GM12878 (cell line): ENCODE results near the gene ESR2. TPM values are rescaled to one million over a fixed set of nuclear protein-coding genes. Genes with fewer than 3 reads are reported as not detected.

Source experiments
- ATAC-seq: fragments of 200-7000 bp; cut with Tn5 transposase; 3 replicates; pipeline ENCODE4 v1.9.1; 2020; ENCODE audit warnings: mild to moderate bottlenecking, moderate library complexity
- BruUV-seq: library from RNA; stranded (reverse); fragments of 400-500 nt; replicated peaks from 2 replicates; lab custom pipeline; 2021; lab: Mats Ljungman, UMichigan
- CTCF ChIA-PET: fragments of 300-600 bp; sonication (Branson Sonifier 250); formaldehyde crosslinking; extraction: SDS; loops from one replicate; lab custom pipeline; 2021; ENCODE audit warnings: inconsistent platforms; lab: Yijun Ruan, JAX
- POLR2A ChIA-PET: fragments of 350-600 bp; formaldehyde crosslinking; extraction: SDS; loops from one replicate; lab custom pipeline; 2021; ENCODE audit warnings: inconsistent platforms; lab: Charles Lee
- RAD21 ChIA-PET: fragments of 300-600 bp; sonication (Branson Sonifier 250); formaldehyde crosslinking; loops from one replicate; lab custom pipeline; 2023; ENCODE audit warnings: antibody characterized with exemption; ENCODE audit not compliant: unreplicated experiment; lab: Charles Lee
- SMC1A ChIA-PET: fragments of 300-600 bp; sonication (Branson Sonifier 250); formaldehyde crosslinking; loops from one replicate; lab custom pipeline; 2023; ENCODE audit not compliant: unreplicated experiment, uncharacterized antibody; lab: Charles Lee
- DNase-seq: peaks from one replicate; pipeline ENCODE4 v3.0.0-alpha.2; 2011; ENCODE audit warnings: low read depth, low spot score
- FAIRE-seq: peaks from 3 replicates; lab custom pipeline; 2011; peaks lifted over from hg19 to GRCh38; lab: Jason Lieb, UNC
- H2AFZ ChIP-seq: 2 replicates; pipeline ENCODE4 v1.6.0; 2011; ENCODE audit warnings: low read depth, low read length, control low read depth; ENCODE audit not compliant: control insufficient read depth
- H3K27ac ChIP-seq: 2 replicates; pipeline ENCODE4 v1.5.1; 2011; ENCODE audit warnings: control low read depth; ENCODE audit not compliant: control insufficient read depth, insufficient read depth
- H3K27me3 ChIP-seq, 2 experiments: replicated peaks in 1 of 2; 2 replicates each; pipeline versions ENCODE4 v1.6.0 to v1.6.1; 2011; ENCODE audit warnings: low read length in 1 of 2; ENCODE audit not compliant: control insufficient read depth in 2 of 2, insufficient read depth in 2 of 2
- H3K36me3 ChIP-seq, 2 experiments: 2 replicates each; pipeline ENCODE4 v1.5.1; 2011; ENCODE audit warnings: low read length in 1 of 2; ENCODE audit not compliant: control insufficient read depth in 2 of 2, insufficient read depth in 2 of 2
- H3K4me1 ChIP-seq: 2 replicates; pipeline ENCODE4 v1.6.1; 2011; ENCODE audit warnings: mild to moderate bottlenecking, low read length, moderate library complexity, mixed read lengths; ENCODE audit not compliant: control insufficient read depth, insufficient read depth
- H3K4me2 ChIP-seq: 2 replicates; pipeline ENCODE4 v1.6.0; 2011; ENCODE audit warnings: control low read depth; ENCODE audit not compliant: control insufficient read depth, insufficient read depth
- H3K4me3 ChIP-seq: fragments of 200-600 bp; sonication (generic); 2 replicates; pipeline ENCODE4 v1.5.1; 2016
- H3K79me2 ChIP-seq: 2 replicates; pipeline ENCODE4 v1.6.0; 2011; ENCODE audit warnings: low read length; ENCODE audit not compliant: control insufficient read depth, insufficient read depth
- H3K9ac ChIP-seq: 2 replicates; pipeline ENCODE4 v1.8.0; 2011; ENCODE audit warnings: low read length, control low read depth, mixed read lengths; ENCODE audit not compliant: control insufficient read depth, insufficient read depth
- H3K9me3 ChIP-seq: replicated peaks from 3 replicates; pipeline ENCODE4 v1.5.1; 2011; ENCODE audit warnings: mild to moderate bottlenecking, low read length; ENCODE audit not compliant: control insufficient read depth, insufficient read depth
- H4K20me1 ChIP-seq: 2 replicates; pipeline ENCODE4 v1.6.0; 2011; ENCODE audit not compliant: control insufficient read depth, insufficient read depth
- CEBPZ ChIP-seq: fragments of 150-350 bp; IDR thresholded peaks from 2 replicates; pipeline ENCODE4 v1.6.1; 2016; ENCODE audit warnings: low read depth, low read length
- CHD2 ChIP-seq: IDR thresholded peaks from 2 replicates; pipeline ENCODE4 v1.6.1; 2011; ENCODE audit warnings: low read depth, low read length, improper control_type of control experiment, borderline replicate concordance
- HSF1 ChIP-seq: fragments of 150-350 bp; IDR thresholded peaks from 2 replicates; pipeline ENCODE4 v1.6.1; 2014; ENCODE audit warnings: mild to moderate bottlenecking, low read depth, low read length
- JUNB ChIP-seq: IDR thresholded peaks from 2 replicates; pipeline ENCODE4 v1.6.1; 2016; ENCODE audit warnings: antibody characterized with exemption, mild to moderate bottlenecking
- LARP7 ChIP-seq: fragments of 450-650 bp; IDR thresholded peaks from 2 replicates; pipeline ENCODE4 v1.6.1; 2017; ENCODE audit warnings: mild to moderate bottlenecking
- POLR2AphosphoS2 ChIP-seq: IDR thresholded peaks from 2 replicates; pipeline ENCODE4 v1.6.1; 2011; ENCODE audit warnings: low read depth, mild to moderate bottlenecking, low read length, improper control_type of control experiment, moderate library complexity
- RB1 ChIP-seq: fragments of 450-650 bp; formaldehyde crosslinking; IDR thresholded peaks from 2 replicates; pipeline ENCODE4 v1.6.1; 2017; ENCODE audit warnings: mild to moderate bottlenecking, borderline replicate concordance
- SMAD1 ChIP-seq: fragments of 450-650 bp; IDR thresholded peaks from 2 replicates; pipeline ENCODE4 v1.6.1; 2018; ENCODE audit warnings: mild to moderate bottlenecking, low read depth; ENCODE audit not compliant: partially characterized antibody
- SREBF2 ChIP-seq: IDR thresholded peaks from 2 replicates; pipeline ENCODE4 v1.6.1; 2012; ENCODE audit warnings: mild to moderate bottlenecking, low read length
- ZNF622 ChIP-seq: fragments of 450-650 bp; IDR thresholded peaks from 2 replicates; pipeline ENCODE4 v1.6.1; 2017; ENCODE audit warnings: mild to moderate bottlenecking, inconsistent platforms
- ZSCAN29 ChIP-seq: fragments of 450-650 bp; IDR thresholded peaks from 2 replicates; pipeline ENCODE4 v1.6.1; 2017; ENCODE audit warnings: mild to moderate bottlenecking, moderate library complexity
- WGBS: methylation state at CpG from one replicate; pipeline ENCODE4 v1.1.6; 2016; ENCODE audit warnings: low lambda C conversion rate; ENCODE audit not compliant: insufficient replicate concordance, insufficient coverage; ENCODE audit errors: missing lambda C conversion rate; 5-methylcytosine and 5-hydroxymethylcytosine counted together
- in situ Hi-C: fragments of 300-500 bp; cut with MboI; formaldehyde crosslinking; loops from 9 replicates; pipeline ENCODE4 v1.14.3; 2018; ENCODE audit warnings: mixed read lengths
- intact Hi-C: fragments of 100-400 bp; cut with micrococcal nuclease; formaldehyde crosslinking; loops from one replicate; pipeline ENCODE4 v1.14.2; 2022; ENCODE audit not compliant: unreplicated experiment
- polyA plus RNA-seq, 11 experiments: library from polyadenylated mRNA; depleted of rRNA in 4 of 11; unstranded in 6 of 11; stranded (reverse) in 5 of 11; fragments of >200 nt; fragmentation: Nextera tagmentation in 4 of 11; fragmentation: Illumina TruSeq in 1 of 11; extraction: Ambion mirVana in 4 of 11; extraction: Trizol in 1 of 11; gene quantifications; 1 replicate in 1 of 11; 2 replicates in 10 of 11; pipeline versions ENCODE4 v1.2.1 to v1.2.3, GENCODE V29; 2011 to 2016; ENCODE audit warnings: inconsistent platforms in 2 of 11, missing spikeins in 2 of 11, low read depth in 1 of 11
- total RNA-seq, 4 experiments: library from RNA; depleted of rRNA in 3 of 4; stranded (reverse); fragments of >200 nt in 3 of 4; fragmentation: Illumina TruSeq in 1 of 4; extraction: Trizol in 1 of 4; gene quantifications; 2 replicates each; pipeline versions ENCODE4 v1.2.1 to v1.2.3, GENCODE V29; 2013 to 2021
- TF ChIP-seq, protein P1 (sequence below): IDR thresholded peaks from 2 replicates; pipeline ENCODE4 v1.6.1; 2012; ENCODE audit warnings: low read depth, low read length, improper control_type of control experiment
- TF ChIP-seq, protein P2 (sequence below): fragments of 450-650 bp; IDR thresholded peaks from 2 replicates; pipeline ENCODE4 v1.6.1; 2017; ENCODE audit warnings: mild to moderate bottlenecking, moderate library complexity
- TF ChIP-seq, protein P3 (sequence below): IDR thresholded peaks from 2 replicates; pipeline ENCODE4 v1.6.1; 2011; ENCODE audit warnings: low read depth, mild to moderate bottlenecking, low read length, moderate library complexity, borderline replicate concordance; ENCODE audit errors: extremely low read depth

Gene ESR2
- total and polyA plus RNA-seq, 10 of the 15 experiments (the other 5 are each of a cell fraction or from before 2014, with no cell fraction given), result 0.29 to 2.6 (median 0.81) TPM

GRCh38 chr14:64217834-64218233 is 76.3 kb downstream of the ESR2 start:
- Histone ChIP-seq H3K79me2 (no peaks in the 10 kb centered on the region), H3K36me3 (peaks cover 8 to 34% of the 10 kb centered on the region in 2 experiments), H2AFZ (no peak overlapping the region), H3K4me3 (no peak overlapping the region), H4K20me1 (no peaks in the 10 kb centered on the region), H3K4me1 (peaks cover 30% of the 10 kb centered on the region), H3K27ac (peak overlapping the region; percentile 54), H3K27me3 (no peaks in the 10 kb centered on the region), H3K9me3 (no peaks in the 10 kb centered on the region), H3K9ac (no peak overlapping the region; the same call in 1 of the 2 replicates), H3K4me2 (peak overlapping the region; percentile 61)
- ChIA-PET RAD21 (interaction anchor here (1.2 to 3.9 kb wide), 3 partner anchors 18 to 120 kb away, joined by 3 to 18 read pairs (median 7); no protein-coding TSS in a partner anchor), CTCF (interaction anchor here (0.9 to 1.5 kb wide), 5 partner anchors 18 to 86 kb away, joined by 3 to 11 read pairs (median 3); no protein-coding TSS in a partner anchor), SMC1A (interaction anchor here (1.0 to 3.6 kb wide), 6 partner anchors 8 to 76 kb away, joined by 3 to 19 read pairs (median 8); partner anchors contain the start of gene ESR2), POLR2A (interaction anchor here (0.9 to 1.8 kb wide), 5 partner anchors 8 to 21 kb away, joined by 3 to 7 read pairs (median 4); no protein-coding TSS in a partner anchor)
- FAIRE-seq (peak; percentile 65), ATAC-seq (peak; percentile 39), DNase-seq (no peak)
- 67% methylated on average over 7 of the region's 7 CpGs for WGBS
- intact Hi-C loops, result no loop called here
- BruUV-seq, result TSS peak; percentile 48
- in situ Hi-C loops, result no loop called here
- TF ChIP-seq, protein P1, sequence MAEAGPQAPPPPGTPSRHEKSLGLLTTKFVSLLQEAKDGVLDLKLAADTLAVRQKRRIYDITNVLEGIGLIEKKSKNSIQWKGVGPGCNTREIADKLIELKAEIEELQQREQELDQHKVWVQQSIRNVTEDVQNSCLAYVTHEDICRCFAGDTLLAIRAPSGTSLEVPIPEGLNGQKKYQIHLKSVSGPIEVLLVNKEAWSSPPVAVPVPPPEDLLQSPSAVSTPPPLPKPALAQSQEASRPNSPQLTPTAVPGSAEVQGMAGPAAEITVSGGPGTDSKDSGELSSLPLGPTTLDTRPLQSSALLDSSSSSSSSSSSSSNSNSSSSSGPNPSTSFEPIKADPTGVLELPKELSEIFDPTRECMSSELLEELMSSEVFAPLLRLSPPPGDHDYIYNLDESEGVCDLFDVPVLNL, result no peak
- TF ChIP-seq ZNF622, result no peak
- TF ChIP-seq, protein P2, sequence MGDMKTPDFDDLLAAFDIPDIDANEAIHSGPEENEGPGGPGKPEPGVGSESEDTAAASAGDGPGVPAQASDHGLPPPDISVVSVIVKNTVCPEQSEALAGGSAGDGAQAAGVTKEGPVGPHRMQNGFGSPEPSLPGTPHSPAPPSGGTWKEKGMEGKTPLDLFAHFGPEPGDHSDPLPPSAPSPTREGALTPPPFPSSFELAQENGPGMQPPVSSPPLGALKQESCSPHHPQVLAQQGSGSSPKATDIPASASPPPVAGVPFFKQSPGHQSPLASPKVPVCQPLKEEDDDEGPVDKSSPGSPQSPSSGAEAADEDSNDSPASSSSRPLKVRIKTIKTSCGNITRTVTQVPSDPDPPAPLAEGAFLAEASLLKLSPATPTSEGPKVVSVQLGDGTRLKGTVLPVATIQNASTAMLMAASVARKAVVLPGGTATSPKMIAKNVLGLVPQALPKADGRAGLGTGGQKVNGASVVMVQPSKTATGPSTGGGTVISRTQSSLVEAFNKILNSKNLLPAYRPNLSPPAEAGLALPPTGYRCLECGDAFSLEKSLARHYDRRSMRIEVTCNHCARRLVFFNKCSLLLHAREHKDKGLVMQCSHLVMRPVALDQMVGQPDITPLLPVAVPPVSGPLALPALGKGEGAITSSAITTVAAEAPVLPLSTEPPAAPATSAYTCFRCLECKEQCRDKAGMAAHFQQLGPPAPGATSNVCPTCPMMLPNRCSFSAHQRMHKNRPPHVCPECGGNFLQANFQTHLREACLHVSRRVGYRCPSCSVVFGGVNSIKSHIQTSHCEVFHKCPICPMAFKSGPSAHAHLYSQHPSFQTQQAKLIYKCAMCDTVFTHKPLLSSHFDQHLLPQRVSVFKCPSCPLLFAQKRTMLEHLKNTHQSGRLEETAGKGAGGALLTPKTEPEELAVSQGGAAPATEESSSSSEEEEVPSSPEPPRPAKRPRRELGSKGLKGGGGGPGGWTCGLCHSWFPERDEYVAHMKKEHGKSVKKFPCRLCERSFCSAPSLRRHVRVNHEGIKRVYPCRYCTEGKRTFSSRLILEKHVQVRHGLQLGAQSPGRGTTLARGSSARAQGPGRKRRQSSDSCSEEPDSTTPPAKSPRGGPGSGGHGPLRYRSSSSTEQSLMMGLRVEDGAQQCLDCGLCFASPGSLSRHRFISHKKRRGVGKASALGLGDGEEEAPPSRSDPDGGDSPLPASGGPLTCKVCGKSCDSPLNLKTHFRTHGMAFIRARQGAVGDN, result no peak
- no peak for TF ChIP-seq ZSCAN29
- TF ChIP-seq, protein P3, sequence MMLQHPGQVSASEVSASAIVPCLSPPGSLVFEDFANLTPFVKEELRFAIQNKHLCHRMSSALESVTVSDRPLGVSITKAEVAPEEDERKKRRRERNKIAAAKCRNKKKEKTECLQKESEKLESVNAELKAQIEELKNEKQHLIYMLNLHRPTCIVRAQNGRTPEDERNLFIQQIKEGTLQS, result no peak
- no peak for TF ChIP-seq CHD2
- TF ChIP-seq SMAD1, result no peak
- no peak for TF ChIP-seq SREBF2
- TF ChIP-seq RB1, result no peak
- TF ChIP-seq POLR2AphosphoS2, result no peak
- TF ChIP-seq LARP7, result no peak
- TF ChIP-seq CEBPZ, result no peak
- TF ChIP-seq HSF1, result no peak
- no peak for TF ChIP-seq JUNB
